Type B pancreatic cell (in vitro differentiated cells): ENCODE results near the gene FBXL12. TPM values are rescaled to one million over a fixed set of nuclear protein-coding genes. Genes with fewer than 3 reads are reported as not detected.
"Not testable (repeated sequence)": the region's sequence is repeated elsewhere in the genome, so short reads cannot be mapped to it uniquely, and the experiment has no call there.

ENCODE experiments used
- DNase-seq: peaks from one replicate; pipeline ENCODE4 v3.0.0; 2021; ENCODE audit warnings: mixed read lengths; ENCODE audit not compliant: unreplicated experiment; ENCODE audit errors: extremely low spot score
- H3K27ac Mint-ChIP-seq: 2 replicates; pipeline ENCODE4 v1.8.0; 2021; ENCODE audit warnings: mild to moderate bottlenecking, mixed read lengths
- H3K27me3 Mint-ChIP-seq: 2 replicates; pipeline ENCODE4 v1.8.0; 2021; ENCODE audit warnings: mixed read lengths
- H3K36me3 Mint-ChIP-seq: 2 replicates; pipeline ENCODE4 v1.8.0; 2021; ENCODE audit warnings: mixed read lengths
- H3K4me1 Mint-ChIP-seq: one replicate; pipeline ENCODE4 v1.8.0; 2021; ENCODE audit warnings: mixed read lengths; ENCODE audit not compliant: unreplicated experiment
- H3K4me3 Mint-ChIP-seq: 2 replicates; pipeline ENCODE4 v1.8.0; 2021; ENCODE audit warnings: mild to moderate bottlenecking, mixed read lengths
- H3K9me3 Mint-ChIP-seq: 2 replicates; pipeline ENCODE4 v1.8.0; 2021; ENCODE audit warnings: mixed read lengths
- total RNA-seq: library from RNA; stranded (reverse); gene quantifications from 2 replicates; pipeline ENCODE4 v1.2.1, GENCODE V29; 2021; ENCODE audit warnings: low replicate concordance
- TF ChIP-seq, protein P1 (sequence below): fragments of 200-600 bp; sonication (generic); conservative IDR thresholded peaks from 2 replicates; pipeline ENCODE4 v1.5.0; 2021; ENCODE audit warnings: antibody characterized with exemption, mild to moderate bottlenecking

Gene FBXL12
- total RNA-seq, 1 donor from 2014 or later = 27.8 TPM

- H3K36me3 Mint-ChIP-seq = peaks cover 4% of the 10 kb centered on the region
- H3K9me3 Mint-ChIP-seq = no peaks in the 10 kb centered on the region
- TF ChIP-seq, protein P1, sequence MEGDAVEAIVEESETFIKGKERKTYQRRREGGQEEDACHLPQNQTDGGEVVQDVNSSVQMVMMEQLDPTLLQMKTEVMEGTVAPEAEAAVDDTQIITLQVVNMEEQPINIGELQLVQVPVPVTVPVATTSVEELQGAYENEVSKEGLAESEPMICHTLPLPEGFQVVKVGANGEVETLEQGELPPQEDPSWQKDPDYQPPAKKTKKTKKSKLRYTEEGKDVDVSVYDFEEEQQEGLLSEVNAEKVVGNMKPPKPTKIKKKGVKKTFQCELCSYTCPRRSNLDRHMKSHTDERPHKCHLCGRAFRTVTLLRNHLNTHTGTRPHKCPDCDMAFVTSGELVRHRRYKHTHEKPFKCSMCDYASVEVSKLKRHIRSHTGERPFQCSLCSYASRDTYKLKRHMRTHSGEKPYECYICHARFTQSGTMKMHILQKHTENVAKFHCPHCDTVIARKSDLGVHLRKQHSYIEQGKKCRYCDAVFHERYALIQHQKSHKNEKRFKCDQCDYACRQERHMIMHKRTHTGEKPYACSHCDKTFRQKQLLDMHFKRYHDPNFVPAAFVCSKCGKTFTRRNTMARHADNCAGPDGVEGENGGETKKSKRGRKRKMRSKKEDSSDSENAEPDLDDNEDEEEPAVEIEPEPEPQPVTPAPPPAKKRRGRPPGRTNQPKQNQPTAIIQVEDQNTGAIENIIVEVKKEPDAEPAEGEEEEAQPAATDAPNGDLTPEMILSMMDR = peak; percentile 58
- DNase-seq = no peak
- H3K4me1 Mint-ChIP-seq = no peaks in the 10 kb centered on the region
- no peak overlapping the region for H3K4me3 Mint-ChIP-seq
- no peak overlapping the region for H3K27ac Mint-ChIP-seq
- H3K27me3 Mint-ChIP-seq = no peaks in the 10 kb centered on the region
Observed at GRCh38 chr19:9847087-9847671, 28.3 kb upstream of the FBXL12 start.

GRCh38 chr19:9843626-9844273, 24.9 kb upstream of the FBXL12 start:
- H3K9me3 Mint-ChIP-seq, H3K4me1 Mint-ChIP-seq, H3K27me3 Mint-ChIP-seq, H3K4me3 Mint-ChIP-seq, H3K27ac Mint-ChIP-seq, DNase-seq: not testable (repeated sequence)
- H3K36me3 Mint-ChIP-seq = peaks cover 12% of the 10 kb centered on the region

- TF ChIP-seq, protein P1 = no peak
- DNase-seq = no peak
- H3K36me3 Mint-ChIP-seq = peaks cover 12% of the 10 kb centered on the region
- H3K4me3 Mint-ChIP-seq = no peak overlapping the region
- H3K27me3 Mint-ChIP-seq = no peaks in the 10 kb centered on the region
- H3K4me1 Mint-ChIP-seq = no peaks in the 10 kb centered on the region
- no peaks in the 10 kb centered on the region for H3K9me3 Mint-ChIP-seq
- no peak overlapping the region for H3K27ac Mint-ChIP-seq
Observed at GRCh38 chr19:9842834-9843625, 24.2 kb upstream of the FBXL12 start.

GRCh38 chr19:9839415-9839814, 20.5 kb upstream of the FBXL12 start:
- Mint-ChIP-seq H3K27ac (no peak overlapping the region), H3K4me3 (no peak overlapping the region), H3K4me1 (peaks cover 4% of the 10 kb centered on the region), H3K9me3 (no peaks in the 10 kb centered on the region), H3K27me3 (no peaks in the 10 kb centered on the region), H3K36me3 (peaks cover 12% of the 10 kb centered on the region)
- DNase-seq = no peak
- TF ChIP-seq, protein P1 = no peak

DNA sequence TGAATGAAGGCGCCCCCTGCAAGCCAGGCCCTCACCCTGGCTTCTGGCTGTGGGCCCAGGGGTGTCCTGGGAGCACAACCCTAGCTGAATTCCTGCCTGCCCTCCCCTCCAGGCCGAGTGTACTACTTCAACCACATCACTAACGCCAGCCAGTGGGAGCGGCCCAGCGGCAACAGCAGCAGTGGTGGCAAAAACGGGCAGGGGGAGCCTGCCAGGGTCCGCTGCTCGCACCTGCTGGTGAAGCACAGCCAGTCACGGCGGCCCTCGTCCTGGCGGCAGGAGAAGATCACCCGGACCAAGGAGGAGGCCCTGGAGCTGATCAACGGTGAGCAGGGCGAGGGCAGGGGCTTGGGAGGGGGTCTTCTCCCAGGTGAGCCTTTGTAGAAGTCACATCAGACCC, 19.4 kb upstream of the FBXL12 start:
- Mint-ChIP-seq H3K4me1 (peaks cover 4% of the 10 kb centered on the region), H3K36me3 (peaks cover 10% of the 10 kb centered on the region), H3K4me3 (no peak overlapping the region), H3K27ac (no peak overlapping the region), H3K27me3 (no peaks in the 10 kb centered on the region), H3K9me3 (no peaks in the 10 kb centered on the region)
- TF ChIP-seq, protein P1 = no peak
- no peak for DNase-seq

DNA sequence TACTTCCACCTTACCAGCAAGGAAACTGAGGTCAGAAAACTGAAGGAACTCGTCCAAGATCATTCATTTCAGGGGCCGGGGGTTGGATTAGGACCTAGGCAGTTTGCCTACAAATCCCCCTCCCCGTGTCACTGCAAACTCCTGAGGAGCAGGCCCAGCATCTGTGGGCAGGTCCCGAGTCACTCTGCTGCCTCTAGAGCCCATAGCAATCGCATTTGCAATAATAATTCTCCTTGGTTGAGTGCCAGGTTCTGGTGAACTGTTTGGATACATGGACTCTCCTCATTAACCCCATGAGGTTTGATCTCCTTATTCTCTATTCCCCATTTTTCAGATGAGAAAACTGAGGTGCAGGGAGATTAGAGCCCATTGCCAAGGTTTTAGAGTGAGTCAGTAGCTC, 17.1 kb upstream of the FBXL12 start:
- Mint-ChIP-seq H3K36me3 (no peaks in the 10 kb centered on the region), H3K27me3 (no peaks in the 10 kb centered on the region), H3K4me1 (peaks cover 4% of the 10 kb centered on the region), H3K9me3 (no peaks in the 10 kb centered on the region), H3K27ac (peak overlapping the region; percentile 68), H3K4me3 (peak overlapping the region; percentile 93)
- DNase-seq = no peak
- TF ChIP-seq, protein P1 = no peak
